ENCODE results near the gene GATAD2B.

Gene GATAD2B

DNA sequence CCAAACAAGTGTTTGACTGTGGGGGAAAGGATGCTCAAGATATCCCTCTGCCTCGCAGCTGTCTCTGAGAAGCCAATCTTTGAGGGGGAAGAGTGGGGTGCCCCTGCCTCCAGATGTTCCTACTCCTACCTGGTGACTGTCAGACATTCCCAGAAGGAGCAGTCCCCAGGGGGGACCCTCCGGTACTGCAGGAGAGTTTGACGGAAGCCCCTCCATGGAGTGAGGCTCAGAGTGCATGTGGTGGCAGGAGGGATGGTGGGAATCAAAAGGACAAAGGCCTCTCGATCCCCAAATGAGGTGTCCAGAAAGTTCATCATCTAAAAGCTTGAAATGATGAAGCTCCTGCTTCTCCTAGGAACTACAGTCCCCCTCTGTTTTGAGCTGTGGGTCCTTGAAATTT lies 142.2 kb downstream of the GATAD2B start:
- in situ Hi-C loops (cut with HindIII; ENCODE audit: low sequenced_read_pairs): no loop called here

DNA sequence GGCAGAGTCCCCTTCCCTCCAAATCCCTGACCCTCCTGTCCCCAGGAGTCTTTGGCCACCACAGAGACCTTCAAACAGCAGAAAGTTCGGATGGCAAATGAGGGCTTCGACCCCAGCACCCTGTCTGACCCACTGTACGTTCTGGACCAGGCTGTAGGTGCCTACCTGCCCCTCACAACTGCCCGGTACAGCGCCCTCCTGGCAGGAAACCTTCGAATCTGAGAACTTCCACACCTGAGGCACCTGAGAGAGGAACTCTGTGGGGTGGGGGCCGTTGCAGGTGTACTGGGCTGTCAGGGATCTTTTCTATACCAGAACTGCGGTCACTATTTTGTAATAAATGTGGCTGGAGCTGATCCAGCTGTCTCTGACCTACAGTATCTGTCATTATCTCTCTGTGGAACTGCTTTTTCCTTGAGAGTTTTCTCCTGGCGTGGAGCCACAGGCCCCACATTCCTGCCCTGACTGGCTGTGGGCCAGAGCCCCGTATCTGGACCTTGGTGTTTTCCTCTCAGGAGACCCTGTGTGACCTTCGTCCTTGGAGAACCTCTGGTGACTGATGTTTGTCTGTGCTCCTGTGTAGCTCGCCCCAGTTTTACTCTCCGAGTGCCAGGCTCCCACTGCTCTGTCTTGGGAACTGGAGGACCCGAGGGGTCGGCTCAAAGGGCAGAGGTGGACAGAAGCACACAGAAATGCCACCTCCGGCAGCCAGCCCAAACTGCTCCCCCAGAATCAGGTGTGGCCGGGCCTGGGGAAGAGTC lies 142.8 kb downstream of the GATAD2B start:
- TF ChIP-seq, protein P1, sequence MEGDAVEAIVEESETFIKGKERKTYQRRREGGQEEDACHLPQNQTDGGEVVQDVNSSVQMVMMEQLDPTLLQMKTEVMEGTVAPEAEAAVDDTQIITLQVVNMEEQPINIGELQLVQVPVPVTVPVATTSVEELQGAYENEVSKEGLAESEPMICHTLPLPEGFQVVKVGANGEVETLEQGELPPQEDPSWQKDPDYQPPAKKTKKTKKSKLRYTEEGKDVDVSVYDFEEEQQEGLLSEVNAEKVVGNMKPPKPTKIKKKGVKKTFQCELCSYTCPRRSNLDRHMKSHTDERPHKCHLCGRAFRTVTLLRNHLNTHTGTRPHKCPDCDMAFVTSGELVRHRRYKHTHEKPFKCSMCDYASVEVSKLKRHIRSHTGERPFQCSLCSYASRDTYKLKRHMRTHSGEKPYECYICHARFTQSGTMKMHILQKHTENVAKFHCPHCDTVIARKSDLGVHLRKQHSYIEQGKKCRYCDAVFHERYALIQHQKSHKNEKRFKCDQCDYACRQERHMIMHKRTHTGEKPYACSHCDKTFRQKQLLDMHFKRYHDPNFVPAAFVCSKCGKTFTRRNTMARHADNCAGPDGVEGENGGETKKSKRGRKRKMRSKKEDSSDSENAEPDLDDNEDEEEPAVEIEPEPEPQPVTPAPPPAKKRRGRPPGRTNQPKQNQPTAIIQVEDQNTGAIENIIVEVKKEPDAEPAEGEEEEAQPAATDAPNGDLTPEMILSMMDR (IDR thresholded peaks at IDR 0.05; ENCODE audit: low read depth, low read length, missing control alignments): no peak
- no peak overlapping the region for H3K4me3 ChIP-seq (ENCODE audit: low read depth, low read length)
- DNase-seq (ENCODE audit: low read depth): no peak
- in situ Hi-C loops (cut with HindIII; ENCODE audit: low sequenced_read_pairs): no loop called here

More for the DNA sequence above, 142.2 kb downstream of the GATAD2B start:
- TF ChIP-seq, protein P1 (IDR thresholded peaks at IDR 0.05; ENCODE audit: low read depth, low read length, missing control alignments): no peak
- no peak overlapping the region for H3K4me3 ChIP-seq (ENCODE audit: low read depth, low read length)
- no peak for DNase-seq (ENCODE audit: low read depth)

DNA sequence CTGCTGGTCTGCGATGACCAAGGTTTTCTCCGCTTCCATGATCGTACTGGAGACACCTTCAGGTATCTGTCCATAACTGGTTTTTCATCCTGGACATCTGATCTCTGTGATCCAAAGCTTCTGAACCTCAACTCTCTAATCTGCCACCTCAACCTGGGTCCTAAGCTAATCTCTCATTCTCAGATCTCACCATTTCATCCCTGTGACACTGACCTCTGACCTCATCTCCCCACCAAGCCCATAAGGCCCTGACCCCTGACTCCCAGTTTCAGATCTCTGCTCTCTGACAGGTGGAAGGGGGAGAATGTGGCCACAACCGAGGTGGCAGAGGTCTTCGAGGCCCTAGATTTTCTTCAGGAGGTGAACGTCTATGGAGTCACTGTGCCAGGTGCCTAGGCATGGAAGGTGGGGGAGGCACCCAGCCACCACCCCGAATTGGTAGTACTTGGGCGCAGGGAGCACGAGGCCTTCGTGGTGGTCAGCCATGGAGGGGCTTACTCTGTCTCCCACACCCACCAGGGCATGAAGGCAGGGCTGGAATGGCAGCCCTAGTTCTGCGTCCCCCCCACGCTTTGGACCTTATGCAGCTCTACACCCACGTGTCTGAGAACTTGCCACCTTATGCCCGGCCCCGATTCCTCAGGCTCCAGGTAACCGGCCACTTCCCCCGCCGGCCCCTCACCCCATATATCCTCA lies 143.8 kb downstream of the GATAD2B start:
- DNase-seq (ENCODE audit: low read depth): no peak
- in situ Hi-C loops (cut with HindIII; ENCODE audit: low sequenced_read_pairs): no loop called here
- H3K4me3 ChIP-seq (ENCODE audit: low read depth, low read length): no peak overlapping the region
- TF ChIP-seq, protein P1 (IDR thresholded peaks at IDR 0.05; ENCODE audit: low read depth, low read length, missing control alignments): no peak

GRCh38 chr1:153778051-153778823 lies 144.5 kb downstream of the GATAD2B start:
- TF ChIP-seq, protein P1 (IDR thresholded peaks at IDR 0.05; ENCODE audit: low read depth, low read length, missing control alignments): no peak
- in situ Hi-C loops (cut with HindIII; ENCODE audit: low sequenced_read_pairs): no loop called here
- no peak for DNase-seq (ENCODE audit: low read depth)
- H3K4me3 ChIP-seq (ENCODE audit: low read depth, low read length): no peak overlapping the region

DNA sequence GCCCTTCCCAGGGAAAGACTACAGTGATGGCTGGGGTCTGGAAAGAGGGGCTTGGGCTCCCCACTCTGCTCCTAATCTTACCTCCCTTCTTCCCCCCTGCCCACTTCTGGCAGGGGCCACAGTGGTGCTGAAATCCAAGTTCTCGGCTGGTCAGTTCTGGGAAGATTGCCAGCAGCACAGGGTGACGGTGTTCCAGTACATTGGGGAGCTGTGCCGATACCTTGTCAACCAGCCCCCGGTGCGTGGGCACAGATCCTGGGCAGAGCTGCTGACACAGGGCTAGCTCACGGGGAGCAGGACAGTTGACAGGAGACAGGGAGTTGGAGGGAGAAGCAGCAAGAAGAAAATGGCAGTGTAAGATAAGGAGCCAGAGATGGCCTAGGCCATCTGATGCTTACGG lies 145.1 kb downstream of the GATAD2B start:
- in situ Hi-C loops (cut with HindIII; ENCODE audit: low sequenced_read_pairs): no loop called here
- DNase-seq (ENCODE audit: low read depth): no peak
- H3K4me3 ChIP-seq (ENCODE audit: low read depth, low read length): no peak overlapping the region
- TF ChIP-seq, protein P1 (IDR thresholded peaks at IDR 0.05; ENCODE audit: low read depth, low read length, missing control alignments): no peak

DNA sequence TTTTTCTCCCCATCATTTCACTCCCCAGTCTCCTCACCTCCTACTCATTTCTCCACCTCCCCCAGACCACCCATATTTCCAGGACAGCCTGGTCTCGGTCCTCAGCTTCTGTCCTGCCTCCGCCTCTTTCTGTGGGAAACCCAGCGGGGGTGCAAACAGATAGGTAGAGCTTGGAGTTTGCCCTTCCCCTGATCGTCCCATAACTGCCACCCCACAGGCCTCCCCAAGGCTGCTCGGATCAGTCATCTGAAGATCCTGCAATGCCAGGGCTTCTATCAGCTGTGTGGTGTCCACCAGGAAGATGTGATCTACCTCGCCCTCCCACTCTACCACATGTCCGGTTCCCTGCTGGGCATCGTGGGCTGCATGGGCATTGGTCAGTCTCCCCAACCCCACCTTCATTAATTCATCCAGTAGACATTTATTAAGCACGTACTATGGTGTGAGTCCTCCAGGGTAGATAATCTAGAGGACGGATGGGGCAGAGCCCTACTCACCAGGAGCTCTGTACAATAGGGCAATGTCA lies 145.9 kb downstream of the GATAD2B start:
- in situ Hi-C loops (cut with HindIII; ENCODE audit: low sequenced_read_pairs): no loop called here
- DNase-seq (ENCODE audit: low read depth): no peak
- TF ChIP-seq, protein P1 (IDR thresholded peaks at IDR 0.05; ENCODE audit: low read depth, low read length, missing control alignments): no peak
- no peak overlapping the region for H3K4me3 ChIP-seq (ENCODE audit: low read depth, low read length)
